ENCODE data around the gene PCSK6. TPM values are rescaled to one million over a fixed set of nuclear protein-coding genes. Genes with fewer than 3 reads are reported as not detected.
"Not testable (repeated sequence)": the region's sequence is repeated elsewhere in the genome, so short reads cannot be mapped to it uniquely, and the experiment has no call there.

Gene PCSK6
- total RNA-seq, 1 donor from 2014 or later = 16.6 TPM

DNA sequence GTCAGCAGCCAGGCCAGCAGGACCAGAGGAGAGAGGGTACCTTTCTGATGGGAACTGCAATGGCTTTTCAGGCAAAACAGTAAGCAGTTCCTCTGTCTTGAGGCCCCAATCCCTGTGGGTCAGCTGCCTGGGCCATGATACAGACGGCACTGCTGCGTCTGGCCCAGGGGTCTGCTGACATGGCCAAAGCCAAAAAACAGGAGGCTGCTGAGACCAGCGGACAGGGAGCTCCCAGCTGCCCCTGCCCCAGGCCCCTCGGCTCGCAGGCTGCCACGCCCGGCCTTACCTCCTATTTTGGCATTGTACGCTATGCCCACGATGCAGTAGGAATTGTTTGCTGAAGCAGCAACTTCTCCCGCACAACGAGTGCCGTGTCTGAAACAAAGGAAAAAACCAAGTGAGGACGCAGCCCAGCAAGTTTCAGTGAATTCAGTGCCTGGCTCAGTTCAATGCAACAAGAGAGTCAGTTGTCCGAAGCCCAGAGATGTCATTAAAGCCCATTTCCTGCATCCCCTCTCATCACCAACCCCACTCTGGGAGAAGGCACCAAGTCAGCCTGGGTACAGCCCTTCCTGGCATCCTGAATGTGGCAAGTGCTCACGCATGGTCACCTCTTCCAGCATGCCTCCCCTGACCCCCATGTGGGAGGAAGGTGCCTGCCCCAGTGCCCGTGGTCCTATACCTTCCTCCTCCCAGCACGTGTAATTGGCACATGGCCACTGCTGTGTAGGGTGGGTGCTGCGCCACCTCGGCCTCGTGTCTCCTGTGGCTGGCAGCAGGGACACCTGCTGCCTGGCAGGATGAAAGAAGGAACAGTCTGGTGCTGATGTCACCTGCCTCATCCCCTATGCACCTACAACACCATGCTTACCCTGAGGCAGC lies 61.7 kb downstream of the PCSK6 start:
- H3K9me3 ChIP-seq = no peaks in the 10 kb centered on the region
- no peak for TF ChIP-seq CTCF (IDR thresholded peaks at IDR 0.05)
- no peak overlapping the region for H3K4me3 ChIP-seq
- no peaks in the 10 kb centered on the region for H3K4me1 ChIP-seq
- H3K36me3 ChIP-seq = no peaks in the 10 kb centered on the region
- no peak overlapping the region for H3K27ac ChIP-seq
- intact Hi-C loops (cut with DNase I) = no loop called here
- DNase-seq = no peak
- ATAC-seq = no peak
- H3K27me3 ChIP-seq = no peaks in the 10 kb centered on the region

- H3K4me3 ChIP-seq = no peak overlapping the region
- H3K9me3 ChIP-seq = no peaks in the 10 kb centered on the region
- H3K27me3 ChIP-seq = no peaks in the 10 kb centered on the region
- intact Hi-C loops (cut with DNase I) = no loop called here
- DNase-seq (no peak), ATAC-seq (no peak)
- TF ChIP-seq CTCF (IDR thresholded peaks at IDR 0.05) = no peak
- H3K27ac ChIP-seq = no peak overlapping the region
- no peaks in the 10 kb centered on the region for H3K4me1 ChIP-seq
- H3K36me3 ChIP-seq = no peaks in the 10 kb centered on the region
These were observed 62.7 kb downstream of the PCSK6 start for GRCh38 chr15:101426761-101427333.

- no peaks in the 10 kb centered on the region for H3K9me3 ChIP-seq
- ATAC-seq (no peak), DNase-seq (no peak)
- no peaks in the 10 kb centered on the region for H3K27me3 ChIP-seq
- intact Hi-C loops (cut with DNase I) = no loop called here
- H3K4me3 ChIP-seq = no peak overlapping the region
- H3K36me3 ChIP-seq = no peaks in the 10 kb centered on the region
- TF ChIP-seq CTCF (IDR thresholded peaks at IDR 0.05) = no peak
- H3K27ac ChIP-seq = no peak overlapping the region
- no peaks in the 10 kb centered on the region for H3K4me1 ChIP-seq
These were observed 63.6 kb downstream of the PCSK6 start for GRCh38 chr15:101425787-101426365.

DNA sequence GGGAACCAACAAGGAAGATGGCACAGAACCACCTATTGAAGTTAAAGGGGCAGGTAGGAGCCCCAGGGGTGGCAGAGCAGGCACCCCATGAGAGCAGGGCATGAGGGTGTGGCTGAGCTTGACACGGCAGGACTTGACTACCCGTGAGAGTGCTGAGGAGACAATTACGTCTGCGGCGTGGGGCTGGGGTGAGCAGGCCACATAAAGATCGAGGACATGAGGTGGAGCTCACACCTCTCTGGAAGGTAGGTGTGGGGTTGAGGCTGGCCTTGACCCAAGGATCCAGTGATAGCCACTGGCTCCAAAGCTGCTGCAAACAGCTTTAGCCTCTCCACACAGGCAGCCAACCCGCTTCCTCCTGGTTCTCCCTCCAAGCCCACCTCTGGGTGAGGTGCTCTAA lies 64.5 kb downstream of the PCSK6 start:
- no peaks in the 10 kb centered on the region for H3K27me3 ChIP-seq
- H3K36me3 ChIP-seq = no peaks in the 10 kb centered on the region
- no peaks in the 10 kb centered on the region for H3K9me3 ChIP-seq
- H3K27ac ChIP-seq = no peak overlapping the region
- no peak for TF ChIP-seq CTCF (IDR thresholded peaks at IDR 0.05)
- intact Hi-C loops (cut with DNase I) = no loop called here
- H3K4me1 ChIP-seq = no peaks in the 10 kb centered on the region
- no peak for ATAC-seq
- H3K4me3 ChIP-seq = no peak overlapping the region
- DNase-seq = no peak

DNA sequence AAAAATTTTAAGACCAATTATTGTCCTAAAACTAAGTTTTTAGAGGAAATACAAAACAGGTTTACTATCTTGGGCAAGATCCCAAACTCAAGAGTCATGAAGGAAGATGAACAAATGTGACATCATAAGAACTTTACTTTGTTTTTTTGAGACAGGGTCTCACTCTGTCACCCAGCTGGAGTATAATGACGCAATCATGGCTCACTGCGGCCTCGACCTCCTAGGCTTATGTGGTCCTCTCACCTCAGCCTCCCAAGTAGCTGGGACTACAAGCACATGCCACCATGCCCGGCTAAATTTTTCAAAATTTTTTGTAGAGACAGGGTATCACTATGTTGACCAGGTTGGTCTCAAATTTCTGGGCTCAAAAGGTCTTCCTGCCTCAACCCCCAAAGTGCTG lies 69.3 kb downstream of the PCSK6 start:
- no peak for TF ChIP-seq CTCF (IDR thresholded peaks at IDR 0.05)
- H3K9me3 ChIP-seq = no peaks in the 10 kb centered on the region
- no peak for ATAC-seq
- no peaks in the 10 kb centered on the region for H3K4me1 ChIP-seq
- no peak overlapping the region for H3K27ac ChIP-seq
- H3K4me3 ChIP-seq = no peak overlapping the region
- intact Hi-C loops (cut with DNase I) = no loop called here
- H3K27me3 ChIP-seq = no peaks in the 10 kb centered on the region
- H3K36me3 ChIP-seq = no peaks in the 10 kb centered on the region
- peak; percentile 23 for DNase-seq

- DNase-seq = peak; percentile 8
- H3K27me3 ChIP-seq; H3K4me1 ChIP-seq; H3K27ac ChIP-seq; H3K4me3 ChIP-seq; H3K36me3 ChIP-seq; intact Hi-C loops (cut with DNase I); H3K9me3 ChIP-seq; ATAC-seq: not testable (repeated sequence)
These were observed 73.0 kb downstream of the PCSK6 start for GRCh38 chr15:101416475-101416874.
